ENCODE data around the gene ZDHHC11.
"Not testable (repeated sequence)": the region's sequence is repeated elsewhere in the genome, so short reads cannot be mapped to it uniquely, and the experiment has no call there.

Gene ZDHHC11

DNA sequence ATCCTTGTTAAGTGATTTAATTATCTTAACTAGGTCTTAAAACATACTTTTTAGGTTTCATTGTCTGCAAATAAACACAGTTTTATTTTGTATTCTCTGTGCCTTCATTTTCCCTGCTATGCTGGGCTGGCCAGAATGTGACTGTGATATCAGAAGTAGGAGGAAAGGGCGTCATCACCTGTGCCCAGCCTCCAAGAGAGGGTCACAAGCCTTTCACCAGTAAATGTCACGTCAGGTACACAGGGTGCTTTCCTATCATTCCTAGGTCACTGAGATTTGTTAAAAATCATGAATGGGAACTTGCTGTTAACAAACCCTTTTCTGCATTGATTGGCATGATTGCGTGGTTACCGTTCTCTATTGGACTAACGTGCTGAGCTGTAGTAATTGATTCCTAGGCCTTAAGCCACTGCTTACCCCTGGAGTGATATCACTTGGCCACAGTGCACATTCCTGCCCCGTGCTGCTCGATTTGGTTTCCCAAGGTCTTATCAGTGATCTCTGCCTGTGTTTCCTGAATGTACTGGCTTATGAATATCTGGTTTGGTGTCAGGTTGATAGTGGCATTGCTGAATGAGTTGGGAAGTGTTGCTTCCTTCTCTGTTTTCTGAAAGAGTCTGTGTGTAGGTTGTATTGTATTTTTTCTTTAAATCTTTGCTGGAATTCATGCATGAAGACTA lies 14.7 kb downstream of the ZDHHC11 start:
- not testable (repeated sequence) for H3K27me3 Mint-ChIP-seq; H3K4me1 Mint-ChIP-seq; H3K9me3 Mint-ChIP-seq; H3K36me3 Mint-ChIP-seq (ENCODE audit: low read depth); H3K27ac Mint-ChIP-seq; DNase-seq; H3K4me3 Mint-ChIP-seq; ATAC-seq

GRCh38 chr5:834013-834412 lies 16.8 kb downstream of the ZDHHC11 start:
- H3K36me3 Mint-ChIP-seq (ENCODE audit: low read depth); H3K4me1 Mint-ChIP-seq; H3K27me3 Mint-ChIP-seq; H3K4me3 Mint-ChIP-seq; H3K27ac Mint-ChIP-seq; H3K9me3 Mint-ChIP-seq; DNase-seq: not testable (repeated sequence)
- peak; percentile 56 for ATAC-seq

- H3K9me3 Mint-ChIP-seq, H3K4me3 Mint-ChIP-seq: not testable (repeated sequence)
These were observed 22.6 kb downstream of the ZDHHC11 start for GRCh38 chr5:828194-828593.

DNA sequence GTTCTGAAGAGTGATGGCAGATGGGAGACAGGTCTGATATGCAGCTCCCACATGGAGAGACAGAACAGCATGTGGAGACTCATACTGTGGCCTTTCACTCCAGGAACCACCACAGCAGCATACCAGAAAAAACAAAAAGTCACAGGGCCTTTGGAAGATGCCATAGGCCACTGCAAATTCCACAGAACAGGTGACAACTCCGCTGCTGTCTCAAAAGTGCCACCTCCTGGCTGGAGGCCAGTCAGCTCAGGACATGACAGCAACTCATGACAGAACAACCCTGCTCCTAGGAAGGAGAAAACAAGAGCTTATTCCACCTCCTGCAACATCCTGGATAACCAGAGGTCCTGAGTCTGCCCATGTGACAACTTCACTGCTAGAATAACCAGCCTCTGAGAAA lies 25.2 kb downstream of the ZDHHC11 start:
- ATAC-seq; H3K4me3 Mint-ChIP-seq; DNase-seq; H3K9me3 Mint-ChIP-seq; H3K4me1 Mint-ChIP-seq; H3K36me3 Mint-ChIP-seq (ENCODE audit: low read depth); H3K27ac Mint-ChIP-seq: not testable (repeated sequence)
- H3K27me3 Mint-ChIP-seq, result peaks cover 16% of the 10 kb centered on the region

More at GRCh38 chr5:828194-828593, 22.6 kb downstream of the ZDHHC11 start:
- not testable (repeated sequence) for H3K36me3 Mint-ChIP-seq (ENCODE audit: low read depth); DNase-seq; H3K27ac Mint-ChIP-seq; ATAC-seq; H3K4me1 Mint-ChIP-seq
- H3K27me3 Mint-ChIP-seq, result peaks cover 16% of the 10 kb centered on the region

DNA sequence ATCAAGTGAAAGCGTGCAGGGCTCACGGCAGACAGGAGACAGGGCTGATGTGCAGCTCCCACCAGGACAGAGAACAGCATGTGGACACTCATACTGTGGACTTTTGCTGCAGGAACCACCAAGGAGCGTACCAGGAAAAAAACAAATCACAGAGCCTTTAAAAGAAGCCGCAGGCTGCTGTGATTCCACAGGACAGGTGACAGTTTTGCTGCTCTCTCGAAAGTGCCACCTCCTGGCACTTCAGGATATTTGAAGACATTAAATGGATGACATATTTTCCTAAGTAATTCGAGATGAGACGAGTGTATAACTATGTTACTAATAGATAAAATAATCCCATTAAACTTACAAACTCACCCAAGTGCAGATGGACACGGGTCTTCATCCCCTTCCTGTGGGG lies 29.3 kb downstream of the ZDHHC11 start:
- H3K27me3 Mint-ChIP-seq, result peaks cover 7% of the 10 kb centered on the region
- H3K9me3 Mint-ChIP-seq, result no peaks in the 10 kb centered on the region
- H3K4me1 Mint-ChIP-seq, result no peaks in the 10 kb centered on the region
- no peak overlapping the region for H3K4me3 Mint-ChIP-seq
- DNase-seq, result no peak
- H3K36me3 Mint-ChIP-seq (ENCODE audit: low read depth), result no peaks in the 10 kb centered on the region
- H3K27ac Mint-ChIP-seq, result no peak overlapping the region
- ATAC-seq, result no peak

- Mint-ChIP-seq H3K36me3 (ENCODE audit: low read depth) (peaks cover 2% of the 10 kb centered on the region), H3K27ac (no peak overlapping the region), H3K27me3 (peaks cover 11% of the 10 kb centered on the region), H3K4me1 (no peaks in the 10 kb centered on the region), H3K4me3 (no peak overlapping the region), H3K9me3 (peaks cover 5% of the 10 kb centered on the region)
- ATAC-seq, result no peak
- DNase-seq, result no peak
These were observed 30.5 kb downstream of the ZDHHC11 start for GRCh38 chr5:820245-820644.

DNA sequence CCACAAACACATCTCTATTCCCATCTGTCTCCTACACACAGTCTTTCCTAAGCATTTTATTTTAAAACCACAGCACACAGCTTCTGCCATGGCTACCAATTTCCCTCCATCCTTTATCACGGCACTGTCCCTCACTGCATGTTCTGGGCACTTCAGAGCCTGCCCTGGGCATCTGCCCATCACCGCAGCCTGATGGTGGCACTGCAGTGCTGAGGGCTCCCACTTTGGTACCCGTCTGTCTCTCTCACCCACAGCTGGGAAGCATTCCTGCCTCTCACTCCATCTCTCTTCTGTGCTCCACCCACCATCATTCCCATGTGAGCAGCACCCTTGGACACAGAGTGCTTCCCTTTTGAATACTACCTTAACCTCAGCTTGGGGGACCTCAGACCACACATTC lies 31.7 kb downstream of the ZDHHC11 start:
- Mint-ChIP-seq H3K27ac (no peak overlapping the region), H3K36me3 (ENCODE audit: low read depth) (peaks cover 4% of the 10 kb centered on the region), H3K27me3 (peaks cover 7% of the 10 kb centered on the region), H3K9me3 (peaks cover 5% of the 10 kb centered on the region), H3K4me3 (no peak overlapping the region), H3K4me1 (no peaks in the 10 kb centered on the region)
- peak; percentile 11 for ATAC-seq
- no peak for DNase-seq

DNA sequence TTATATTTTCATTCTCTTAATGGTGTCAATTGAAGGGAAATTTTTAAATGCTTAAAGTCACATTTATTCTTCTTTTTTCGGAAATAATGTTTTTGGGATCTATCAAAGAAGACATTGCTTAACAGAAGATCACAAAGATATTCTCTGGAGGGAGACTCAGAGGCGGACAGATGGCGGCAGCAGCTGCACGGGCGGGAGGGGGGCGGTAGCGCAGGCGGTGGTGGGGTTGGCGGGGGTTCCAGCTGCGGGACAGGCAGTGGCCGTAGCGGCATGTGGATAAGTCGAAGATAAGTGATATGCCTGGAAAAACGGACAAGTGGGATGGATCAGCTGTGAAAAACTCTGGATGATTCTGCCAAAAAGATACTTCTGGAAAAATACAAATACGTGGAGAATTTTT lies 34.6 kb downstream of the ZDHHC11 start:
- H3K36me3 Mint-ChIP-seq (ENCODE audit: low read depth), result peaks cover 4% of the 10 kb centered on the region
- H3K4me3 Mint-ChIP-seq, result no peak overlapping the region
- H3K4me1 Mint-ChIP-seq, result no peaks in the 10 kb centered on the region
- H3K27ac Mint-ChIP-seq, result no peak overlapping the region
- H3K9me3 Mint-ChIP-seq, result peaks cover 5% of the 10 kb centered on the region
- peaks cover 7% of the 10 kb centered on the region for H3K27me3 Mint-ChIP-seq
- DNase-seq, result no peak
- ATAC-seq, result no peak

GRCh38 chr5:815449-815848 lies 35.3 kb downstream of the ZDHHC11 start:
- H3K4me3 Mint-ChIP-seq, result no peak overlapping the region
- no peaks in the 10 kb centered on the region for H3K4me1 Mint-ChIP-seq
- DNase-seq (no peak), ATAC-seq (no peak)
- H3K27me3 Mint-ChIP-seq, result peaks cover 7% of the 10 kb centered on the region
- peaks cover 4% of the 10 kb centered on the region for H3K36me3 Mint-ChIP-seq (ENCODE audit: low read depth)
- H3K27ac Mint-ChIP-seq, result no peak overlapping the region
- peaks cover 5% of the 10 kb centered on the region for H3K9me3 Mint-ChIP-seq

DNA sequence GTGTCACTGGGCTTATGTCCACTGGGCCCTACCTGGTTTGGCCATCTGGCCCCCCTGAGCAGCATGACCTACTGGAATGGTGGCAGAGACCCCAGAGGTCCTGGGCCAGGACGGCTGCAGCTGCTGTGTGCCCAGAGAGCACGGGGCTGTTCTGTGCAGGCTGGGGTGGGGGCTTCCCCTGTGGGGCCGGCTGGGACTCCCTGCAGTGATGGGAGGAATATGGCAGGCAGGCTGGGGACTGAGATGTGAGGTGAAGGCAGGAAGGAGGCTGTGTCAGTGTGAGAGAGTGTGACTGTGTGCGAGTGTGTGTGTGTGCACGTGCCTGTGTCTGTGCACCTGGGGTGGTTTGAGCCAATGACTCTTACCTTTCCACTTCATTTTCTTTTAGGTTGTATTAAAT lies 37.2 kb downstream of the ZDHHC11 start:
- DNase-seq; H3K27me3 Mint-ChIP-seq; H3K4me1 Mint-ChIP-seq; H3K36me3 Mint-ChIP-seq (ENCODE audit: low read depth); ATAC-seq; H3K9me3 Mint-ChIP-seq; H3K27ac Mint-ChIP-seq; H3K4me3 Mint-ChIP-seq: not testable (repeated sequence)

DNA sequence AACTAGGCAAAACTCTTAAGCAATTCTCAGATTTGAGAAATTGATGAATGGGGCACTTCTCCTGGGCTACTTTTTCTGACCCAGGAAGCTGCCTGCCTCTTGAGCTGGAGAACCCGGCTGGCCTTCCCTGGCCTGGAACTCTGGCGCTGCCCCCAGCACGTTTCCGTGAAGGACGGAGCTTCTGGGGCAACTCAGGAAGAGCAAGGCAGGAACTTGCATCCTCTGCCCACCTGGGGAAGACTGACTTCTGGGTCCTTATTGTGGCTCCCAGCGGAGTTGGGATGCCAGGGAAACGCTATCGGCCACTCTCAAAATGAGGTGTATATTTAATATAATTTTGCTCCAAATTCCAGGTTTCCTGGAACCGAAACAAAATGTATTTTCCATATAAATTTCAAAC lies 39.4 kb downstream of the ZDHHC11 start:
- not testable (repeated sequence) for H3K9me3 Mint-ChIP-seq

DNA sequence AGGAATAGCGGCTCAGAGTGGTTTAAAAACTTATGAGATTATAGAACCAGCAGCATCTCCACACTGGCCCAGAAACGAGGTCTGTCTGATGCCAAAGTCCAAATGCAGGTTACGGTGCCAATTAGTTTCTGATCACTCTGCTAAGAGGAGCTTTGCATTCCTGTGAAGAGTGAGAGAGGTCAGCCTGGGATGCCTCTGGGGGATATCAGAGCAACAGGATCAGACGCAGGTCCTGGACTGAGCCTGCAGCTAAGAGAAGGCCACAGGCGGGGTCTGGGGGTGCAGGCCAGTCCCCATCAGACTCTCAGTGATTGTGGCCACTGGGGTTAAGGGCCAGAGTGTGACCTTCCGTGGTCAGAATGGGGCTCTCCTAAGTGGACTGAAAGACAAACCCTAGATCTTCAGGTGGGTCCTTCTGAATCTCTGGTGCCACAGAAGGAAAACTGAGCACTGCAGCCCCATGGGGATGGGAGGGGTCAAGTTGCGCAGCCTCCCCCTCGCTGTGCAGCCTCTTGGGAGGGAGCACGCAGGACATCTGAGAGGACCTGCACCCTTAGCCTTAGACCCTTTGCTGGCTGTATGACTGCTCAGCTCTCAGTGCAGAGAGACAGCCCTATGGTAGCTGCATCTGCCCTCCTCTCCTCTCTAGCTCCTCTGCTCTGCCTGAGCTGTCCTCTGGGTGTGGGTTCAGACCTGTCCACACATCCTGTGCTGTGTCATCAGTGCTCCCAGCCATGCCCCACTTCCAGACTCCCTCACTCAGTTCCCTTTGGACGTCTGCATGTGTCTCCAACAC lies 42.9 kb downstream of the ZDHHC11 start:
- not testable (repeated sequence) for DNase-seq, H3K4me1 Mint-ChIP-seq, H3K4me3 Mint-ChIP-seq, H3K27ac Mint-ChIP-seq
- Mint-ChIP-seq H3K27me3 (peaks cover 18% of the 10 kb centered on the region), H3K36me3 (ENCODE audit: low read depth) (peaks cover 14% of the 10 kb centered on the region), H3K9me3 (peaks cover 19% of the 10 kb centered on the region)
- peak; percentile 27 for ATAC-seq

More for the DNA sequence above, 39.4 kb downstream of the ZDHHC11 start:
- H3K27ac Mint-ChIP-seq; H3K4me3 Mint-ChIP-seq; H3K4me1 Mint-ChIP-seq; ATAC-seq; DNase-seq; H3K36me3 Mint-ChIP-seq (ENCODE audit: low read depth): not testable (repeated sequence)
- H3K27me3 Mint-ChIP-seq, result peaks cover 11% of the 10 kb centered on the region

DNA sequence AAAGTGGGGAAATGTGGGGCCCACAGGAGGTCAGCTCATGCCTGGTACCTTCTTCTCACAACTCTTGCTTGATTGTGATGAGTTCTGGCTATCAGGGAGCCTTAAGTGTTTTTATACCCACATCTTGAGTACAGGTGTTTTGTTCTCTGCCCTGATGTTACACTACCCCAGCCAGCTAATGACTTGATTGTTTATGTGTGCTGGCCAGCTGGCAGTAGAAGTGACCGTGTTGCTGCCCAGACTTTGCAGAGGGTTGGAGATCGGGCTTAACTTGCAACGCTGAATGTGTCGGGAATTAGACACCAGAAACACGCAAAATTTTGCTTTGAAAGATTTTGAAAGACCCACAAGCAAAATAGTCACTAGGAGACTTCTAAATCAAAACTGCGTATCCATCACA lies 49.3 kb downstream of the ZDHHC11 start:
- Mint-ChIP-seq H3K4me1 (no peaks in the 10 kb centered on the region), H3K36me3 (ENCODE audit: low read depth) (peaks cover 16% of the 10 kb centered on the region), H3K9me3 (peaks cover 27% of the 10 kb centered on the region), H3K27ac (no peak overlapping the region), H3K27me3 (peaks cover 28% of the 10 kb centered on the region), H3K4me3 (no peak overlapping the region)
- ATAC-seq, result no peak
- DNase-seq, result no peak

DNA sequence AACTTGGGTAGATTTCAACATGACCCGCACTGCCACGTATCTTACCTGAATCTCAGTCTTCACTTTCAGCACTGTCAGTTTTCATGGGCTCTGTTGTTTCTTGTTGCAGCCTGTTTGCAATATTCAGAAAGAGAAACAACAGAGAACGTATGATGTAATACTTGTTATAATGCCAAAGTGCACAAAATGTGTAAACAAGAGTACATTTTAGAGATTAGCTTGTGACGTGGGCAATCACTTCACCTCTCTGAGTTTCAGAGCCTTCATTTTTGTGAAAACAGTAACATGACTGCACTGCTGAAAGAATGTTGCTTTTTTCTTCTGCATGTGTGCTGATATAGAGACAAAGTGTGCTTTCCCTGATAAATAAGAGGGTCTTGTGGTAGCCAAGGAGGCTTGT lies 49.7 kb downstream of the ZDHHC11 start:
- not testable (repeated sequence) for H3K27ac Mint-ChIP-seq, ATAC-seq, H3K4me1 Mint-ChIP-seq, DNase-seq, H3K4me3 Mint-ChIP-seq
- Mint-ChIP-seq H3K9me3 (peaks cover 27% of the 10 kb centered on the region), H3K36me3 (ENCODE audit: low read depth) (peaks cover 16% of the 10 kb centered on the region), H3K27me3 (peaks cover 28% of the 10 kb centered on the region)

- H3K4me3 Mint-ChIP-seq; DNase-seq; H3K27ac Mint-ChIP-seq; H3K4me1 Mint-ChIP-seq; H3K36me3 Mint-ChIP-seq (ENCODE audit: low read depth); ATAC-seq: not testable (repeated sequence)
- Mint-ChIP-seq H3K27me3 (peaks cover 20% of the 10 kb centered on the region), H3K9me3 (peaks cover 16% of the 10 kb centered on the region)
These were observed 52.2 kb downstream of the ZDHHC11 start for GRCh38 chr5:798505-799138.
